CD4-positive, alpha-beta T cell (primary cell): ENCODE results near the gene RDH13. TPM values are rescaled to one million over a fixed set of nuclear protein-coding genes. Genes with fewer than 3 reads are reported as not detected.

ENCODE experiments used
- ATAC-seq: fragments of 200-7000 bp; cut with Tn5 transposase; one replicate; pipeline ENCODE4 v1.10.0; 2022; ENCODE audit warnings: mild to moderate bottlenecking; ENCODE audit not compliant: poor library complexity
- CTCF ChIA-PET: fragments of 350-600 bp; sonication (Branson Sonifier 250); formaldehyde crosslinking; loops from one replicate; lab custom pipeline; 2021; ENCODE audit warnings: antibody characterized with exemption, inconsistent platforms; lab: Charles Lee
- POLR2A ChIA-PET: fragments of 350-600 bp; sonication (Branson Sonifier 250); formaldehyde crosslinking; loops from one replicate; lab custom pipeline; 2021; ENCODE audit warnings: antibody characterized with exemption, inconsistent platforms; lab: Charles Lee
- DNase-seq, 14 experiments: peaks; one replicate each; pipeline ENCODE4 v3.0.0-alpha.2; 2013 to 2020; ENCODE audit warnings: mixed read lengths in 2 of 14
- H3K27ac ChIP-seq, 2 donors: one replicate each; pipeline versions ENCODE4 v1.5.1 to v1.7.0; 2013; ENCODE audit warnings: low read length in 2 of 2, low read depth in 1 of 2, mild to moderate bottlenecking in 1 of 2
- H3K27me3 ChIP-seq, 2 experiments: 1 replicate in 1 of 2; 2 replicates in 1 of 2; pipeline versions ENCODE4 v1.6.1 to v1.7.0; 2013; ENCODE audit warnings: low read length in 2 of 2, control low read depth in 1 of 2, mild to moderate bottlenecking in 1 of 2, moderate library complexity in 1 of 2; ENCODE audit not compliant: insufficient read depth in 2 of 2, control insufficient read depth in 1 of 2
- H3K36me3 ChIP-seq: one replicate; pipeline ENCODE4 v1.6.1; 2013; ENCODE audit warnings: low read length, control low read depth; ENCODE audit not compliant: insufficient read depth
- H3K4me1 ChIP-seq: one replicate; pipeline ENCODE4 v1.6.1; 2013; ENCODE audit warnings: low read length, control low read depth; ENCODE audit not compliant: insufficient read depth
- H3K4me3 ChIP-seq: one replicate; pipeline ENCODE4 v1.5.1; 2013; ENCODE audit warnings: mild to moderate bottlenecking, low read length, moderate library complexity
- H3K9me3 ChIP-seq, 2 experiments: 1 replicate in 1 of 2; 2 replicates in 1 of 2; pipeline versions ENCODE4 v1.6.1 to v1.7.0; 2013; ENCODE audit warnings: low read length in 2 of 2, mild to moderate bottlenecking in 2 of 2, control low read depth in 1 of 2, moderate library complexity in 1 of 2; ENCODE audit not compliant: control insufficient read depth in 1 of 2, insufficient read depth in 1 of 2
- H3K27ac Mint-ChIP-seq: one replicate; pipeline ENCODE4 v1.8.0; 2020; ENCODE audit warnings: mixed read lengths
- H3K27me3 Mint-ChIP-seq: one replicate; pipeline ENCODE4 v1.8.0; 2021; ENCODE audit warnings: mixed read lengths
- H3K36me3 Mint-ChIP-seq: one replicate; pipeline ENCODE4 v1.8.0; 2021; ENCODE audit warnings: low read depth, mixed read lengths
- H3K4me1 Mint-ChIP-seq: one replicate; pipeline ENCODE4 v1.8.0; 2021; ENCODE audit warnings: low read depth, mixed read lengths
- H3K4me3 Mint-ChIP-seq: one replicate; pipeline ENCODE4 v1.8.0; 2020; ENCODE audit warnings: mild to moderate bottlenecking, mixed read lengths
- H3K9me3 Mint-ChIP-seq: one replicate; pipeline ENCODE4 v1.8.0; 2020; ENCODE audit warnings: mixed read lengths
- intact Hi-C, 2 experiments: fragments of 100-400 bp; cut with DNase I in 1 of 2; cut with micrococcal nuclease in 1 of 2; formaldehyde crosslinking; loops; one replicate each; pipeline versions ENCODE4 v1.15.1 to v1.9.0; 2023 to 2025; cut with DNase I, micrococcal nuclease
- total RNA-seq, 174 experiments: library from RNA in 2 of 174; stranded (reverse) in 2 of 174; gene quantifications; one replicate each; pipeline ENCODE4 v1.2.3 and lab custom pipeline; 2021 to 2026
- TF ChIP-seq, protein P1 (sequence below): fragments of 200-600 bp; IDR thresholded peaks from one replicate; pipeline ENCODE4 v1.8.0; 2022; ENCODE audit warnings: antibody characterized with exemption, mild to moderate bottlenecking

The RDH13 gene
- total RNA-seq, 2 experiments from 2014 or later = 7.4 to 8.8 TPM

DNA sequence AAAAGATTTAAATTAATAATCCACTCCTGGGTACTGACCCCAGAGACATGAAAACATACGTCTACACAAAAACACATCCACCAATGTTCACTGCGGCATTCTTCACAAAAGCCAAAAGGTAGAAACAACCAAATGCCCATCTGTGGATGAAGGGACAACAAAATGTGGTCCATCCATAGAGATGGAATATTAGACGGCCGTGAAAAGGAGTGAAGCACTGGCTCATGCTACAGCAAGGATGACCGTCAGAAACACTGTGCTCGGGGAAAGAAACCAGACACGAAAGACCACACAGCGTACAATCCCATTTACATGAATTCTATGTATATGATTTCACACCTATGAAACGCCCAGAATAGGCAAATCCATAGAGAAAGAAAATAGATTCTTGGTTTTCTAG is 6.1 kb downstream of the RDH13 start:
- H3K4me1 Mint-ChIP-seq = no peaks in the 10 kb centered on the region
- H3K9me3 ChIP-seq = no peaks in the 10 kb centered on the region
- peaks cover 7% of the 10 kb centered on the region for H3K4me1 ChIP-seq
- H3K27me3 Mint-ChIP-seq = no peaks in the 10 kb centered on the region
- DNase-seq = no peak
- H3K36me3 ChIP-seq = peaks cover 41% of the 10 kb centered on the region
- H3K4me3 ChIP-seq = no peak overlapping the region
- intact Hi-C loops = no loop called here
- no peaks in the 10 kb centered on the region for H3K27me3 ChIP-seq
- POLR2A ChIA-PET = no interaction called here
- CTCF ChIA-PET = no interaction called here
- peaks cover 65% of the 10 kb centered on the region for H3K36me3 Mint-ChIP-seq
- H3K4me3 Mint-ChIP-seq = no peak overlapping the region
- ATAC-seq = no peak
- H3K9me3 Mint-ChIP-seq = no peaks in the 10 kb centered on the region
- TF ChIP-seq, protein P1, sequence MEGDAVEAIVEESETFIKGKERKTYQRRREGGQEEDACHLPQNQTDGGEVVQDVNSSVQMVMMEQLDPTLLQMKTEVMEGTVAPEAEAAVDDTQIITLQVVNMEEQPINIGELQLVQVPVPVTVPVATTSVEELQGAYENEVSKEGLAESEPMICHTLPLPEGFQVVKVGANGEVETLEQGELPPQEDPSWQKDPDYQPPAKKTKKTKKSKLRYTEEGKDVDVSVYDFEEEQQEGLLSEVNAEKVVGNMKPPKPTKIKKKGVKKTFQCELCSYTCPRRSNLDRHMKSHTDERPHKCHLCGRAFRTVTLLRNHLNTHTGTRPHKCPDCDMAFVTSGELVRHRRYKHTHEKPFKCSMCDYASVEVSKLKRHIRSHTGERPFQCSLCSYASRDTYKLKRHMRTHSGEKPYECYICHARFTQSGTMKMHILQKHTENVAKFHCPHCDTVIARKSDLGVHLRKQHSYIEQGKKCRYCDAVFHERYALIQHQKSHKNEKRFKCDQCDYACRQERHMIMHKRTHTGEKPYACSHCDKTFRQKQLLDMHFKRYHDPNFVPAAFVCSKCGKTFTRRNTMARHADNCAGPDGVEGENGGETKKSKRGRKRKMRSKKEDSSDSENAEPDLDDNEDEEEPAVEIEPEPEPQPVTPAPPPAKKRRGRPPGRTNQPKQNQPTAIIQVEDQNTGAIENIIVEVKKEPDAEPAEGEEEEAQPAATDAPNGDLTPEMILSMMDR = no peak
- no peak overlapping the region for H3K27ac ChIP-seq
- no peak overlapping the region for H3K27ac Mint-ChIP-seq

- no peaks in the 10 kb centered on the region for H3K27me3 ChIP-seq
- ATAC-seq (no peak), DNase-seq (no peak)
- H3K9me3 ChIP-seq = peaks cover 0 to 4% of the 10 kb centered on the region in 2 experiments
- H3K36me3 ChIP-seq = peaks cover 49% of the 10 kb centered on the region
- TF ChIP-seq, protein P1 = no peak
- no peaks in the 10 kb centered on the region for H3K4me1 ChIP-seq
- H3K36me3 Mint-ChIP-seq = peaks cover 67% of the 10 kb centered on the region
- intact Hi-C loops = no loop called here
- no peaks in the 10 kb centered on the region for H3K27me3 Mint-ChIP-seq
- no peak overlapping the region for H3K4me3 ChIP-seq
- H3K27ac ChIP-seq = no peak overlapping the region
- H3K4me1 Mint-ChIP-seq = no peaks in the 10 kb centered on the region
- no peak overlapping the region for H3K4me3 Mint-ChIP-seq
- no peaks in the 10 kb centered on the region for H3K9me3 Mint-ChIP-seq
- CTCF ChIA-PET = no interaction called here
- POLR2A ChIA-PET = interaction anchor here (1.2 kb wide), 1 partner anchor 9 kb away, joined by 3 read pairs; the partner anchor contains the start of gene RDH13
- H3K27ac Mint-ChIP-seq = no peak overlapping the region
Measured at GRCh38 chr19:55053735-55054134, 9.2 kb downstream of the RDH13 start.

GRCh38 chr19:55050749-55051532 is 12.0 kb downstream of the RDH13 start:
- H3K4me3 Mint-ChIP-seq = no peak overlapping the region
- no peaks in the 10 kb centered on the region for H3K27me3 Mint-ChIP-seq
- no peaks in the 10 kb centered on the region for H3K4me1 Mint-ChIP-seq
- Histone ChIP-seq H3K27me3 (no peaks in the 10 kb centered on the region), H3K4me1 (no peaks in the 10 kb centered on the region), H3K36me3 (peaks cover 58% of the 10 kb centered on the region), H3K9me3 (peaks cover 0 to 4% of the 10 kb centered on the region in 2 experiments), H3K27ac (no peak overlapping the region), H3K4me3 (no peak overlapping the region)
- TF ChIP-seq, protein P1 = no peak
- peaks cover 69% of the 10 kb centered on the region for H3K36me3 Mint-ChIP-seq
- DNase-seq (no peak), ATAC-seq (no peak)
- no peaks in the 10 kb centered on the region for H3K9me3 Mint-ChIP-seq
- ChIA-PET POLR2A (no interaction called here), CTCF (no interaction called here)
- intact Hi-C loops = no loop called here
- no peak overlapping the region for H3K27ac Mint-ChIP-seq
